A549 (cell line): ENCODE data around the gene MAP3K20. TPM values are rescaled to one million over a fixed set of nuclear protein-coding genes. Genes with fewer than 3 reads are reported as not detected.

Experiments
- ATAC-seq, 2 experiments: fragments of 200-7000 bp in 1 of 2; fragments of >200 bp in 1 of 2; cut with Nextera tagmentation in 1 of 2; cut with Tn5 transposase in 1 of 2; 3 replicates each; pipeline versions ENCODE4 v1.8.0 to v1.9.1; 2018 to 2020; ENCODE audit warnings: mild to moderate bottlenecking in 1 of 2, moderate library complexity in 1 of 2
- CTCF ChIA-PET: fragments of 300-600 bp; sonication (Branson Sonifier 250); formaldehyde crosslinking; extraction: SDS; loops from one replicate; lab custom pipeline; 2021; ENCODE audit warnings: antibody characterized with exemption, inconsistent platforms; lab: Yijun Ruan, JAX
- POLR2A ChIA-PET: fragments of 350-600 bp; formaldehyde crosslinking; extraction: SDS; loops from one replicate; lab custom pipeline; 2021; ENCODE audit warnings: antibody characterized with exemption, inconsistent platforms; lab: Yijun Ruan, JAX
- DNase-seq, 2 experiments: peaks; one replicate each; pipeline versions ENCODE4 v3.0.0 to v3.0.0-alpha.2; 2011 to 2016; ENCODE audit warnings: low read depth in 1 of 2, low spot score in 1 of 2
- FAIRE-seq: peaks from 2 replicates; lab custom pipeline; 2011; peaks lifted over from hg19 to GRCh38; lab: Jason Lieb, UNC
- H3K27ac ChIP-seq, 2 experiments: fragments of >200 bp; sonication (Bioruptor Twin); formaldehyde crosslinking; 3 replicates each; pipeline ENCODE4 v1.5.1; 2016 to 2017
- H3K4me1 ChIP-seq: fragments of >200 bp; sonication (Bioruptor Twin); formaldehyde crosslinking; 3 replicates; pipeline ENCODE4 v1.6.1; 2016
- H3K4me2 ChIP-seq: fragments of >200 bp; sonication (Bioruptor Twin); formaldehyde crosslinking; 3 replicates; pipeline ENCODE4 v1.6.1; 2016
- H3K4me3 ChIP-seq: fragments of >200 bp; sonication (Bioruptor Twin); formaldehyde crosslinking; 3 replicates; pipeline ENCODE4 v1.5.1; 2016
- H3K9me3 ChIP-seq: fragments of >200 bp; sonication (Bioruptor Twin); formaldehyde crosslinking; 3 replicates; pipeline ENCODE4 v1.6.1; 2016
- BCL3 ChIP-seq: fragments of >200 bp; sonication (Bioruptor Twin); formaldehyde crosslinking; IDR thresholded peaks from 3 replicates; pipeline ENCODE4 v1.6.1; 2016
- CBX8 ChIP-seq: fragments of 200-600 bp; sonication (generic); IDR thresholded peaks from 2 replicates; pipeline ENCODE4 v1.6.1; 2016
- CHD2 ChIP-seq: fragments of 150-350 bp; IDR thresholded peaks from 2 replicates; pipeline ENCODE4 v1.6.1; 2014; ENCODE audit warnings: low read length; ENCODE audit not compliant: partially characterized antibody
- CHD4 ChIP-seq: fragments of 200-600 bp; sonication (generic); IDR thresholded peaks from 2 replicates; pipeline ENCODE4 v1.6.1; 2016; ENCODE audit warnings: antibody characterized with exemption, mild to moderate bottlenecking, borderline replicate concordance
- CTCF ChIP-seq: fragments of >200 bp; sonication (Bioruptor Twin); formaldehyde crosslinking; IDR thresholded peaks from 3 replicates; pipeline ENCODE4 v1.5.1; 2016
- E2F6 ChIP-seq: IDR thresholded peaks from 2 replicates; pipeline ENCODE4 v1.6.1; 2012; ENCODE audit warnings: low read depth, borderline replicate concordance
- ELK1 ChIP-seq: fragments of 150-350 bp; IDR thresholded peaks from 2 replicates; pipeline ENCODE4 v1.6.1; 2014; ENCODE audit warnings: low read depth, mild to moderate bottlenecking, low read length
- ESRRA ChIP-seq: fragments of 150-350 bp; IDR thresholded peaks from 2 replicates; pipeline ENCODE4 v1.6.1; 2014; ENCODE audit warnings: mild to moderate bottlenecking, low read length, borderline replicate concordance
- FOSB ChIP-seq: fragments of 250-450 bp; sonication (Bioruptor Pico); IDR thresholded peaks from 2 replicates; pipeline ENCODE4 v1.5.0; 2020; ENCODE audit warnings: mild to moderate bottlenecking, moderate library complexity
- JUN ChIP-seq, 2 experiments: fragments of >200 bp; sonication (Bioruptor Twin); formaldehyde crosslinking; IDR thresholded peaks; 2 replicates in 1 of 2; 3 replicates in 1 of 2; pipeline ENCODE4 v1.6.1; 2016 to 2017
- MAFK ChIP-seq: fragments of 450-650 bp; IDR thresholded peaks from 2 replicates; pipeline ENCODE4 v1.6.1; 2014; ENCODE audit not compliant: partially characterized antibody
- NR3C1 ChIP-seq: fragments of >200 bp; sonication (Bioruptor Twin); formaldehyde crosslinking; IDR thresholded peaks from 3 replicates; pipeline ENCODE4 v1.6.1; 2017
- POLR2A ChIP-seq: IDR thresholded peaks from 2 replicates; pipeline ENCODE4 v1.6.1; 2012; ENCODE audit warnings: mild to moderate bottlenecking, low read length
- SMC3 ChIP-seq: fragments of >200 bp; sonication (Bioruptor Twin); formaldehyde crosslinking; IDR thresholded peaks from 3 replicates; pipeline ENCODE4 v1.6.1; 2018; ENCODE audit warnings: inconsistent platforms
- SREBF2 ChIP-seq: fragments of 450-650 bp; IDR thresholded peaks from 2 replicates; pipeline ENCODE4 v1.6.1; 2014; ENCODE audit warnings: mild to moderate bottlenecking, moderate library complexity
- TFCP2L1 ChIP-seq: fragments of 250-450 bp; sonication (Bioruptor Pico); IDR thresholded peaks from 2 replicates; pipeline ENCODE4 v1.5.0; 2021; ENCODE audit warnings: mild to moderate bottlenecking
- TP53 ChIP-seq: fragments of 250-450 bp; sonication (Bioruptor Pico); IDR thresholded peaks from 2 replicates; pipeline ENCODE4 v1.5.0; 2021; ENCODE audit warnings: mild to moderate bottlenecking, moderate library complexity
- USF2 ChIP-seq: fragments of 450-650 bp; IDR thresholded peaks from 2 replicates; pipeline ENCODE4 v1.6.1; 2014; ENCODE audit warnings: antibody characterized with exemption
- ZFP36 ChIP-seq: fragments of 450-650 bp; IDR thresholded peaks from 2 replicates; pipeline ENCODE4 v1.6.1; 2014; ENCODE audit warnings: borderline replicate concordance; ENCODE audit not compliant: partially characterized antibody
- ZSCAN20 ChIP-seq: fragments of 250-450 bp; sonication (Bioruptor Pico); IDR thresholded peaks from 2 replicates; pipeline ENCODE4 v1.8.0; 2022; ENCODE audit warnings: mild to moderate bottlenecking, moderate library complexity
- WGBS: methylation state at CpG from one replicate; pipeline ENCODE4 v1.1.6; 2017; ENCODE audit errors: missing lambda C conversion rate; 5-methylcytosine and 5-hydroxymethylcytosine counted together
- polyA plus RNA-seq, 4 experiments: library from polyadenylated mRNA; depleted of rRNA in 3 of 4; stranded (reverse); fragments of >200 nt; fragmentation: RNase III in 1 of 4; extraction: RNeasy Plus Mini Kit Qiagen cat#74134 plus additional on column Dnase treatment in 1 of 4; gene quantifications; 2 replicates in 3 of 4; 3 replicates in 1 of 4; pipeline ENCODE4 v1.2.3, GENCODE V29; 2011 to 2017

Gene MAP3K20
- polyA plus RNA-seq, 2 of the 4 experiments (the other 2 are of a cell fraction) = 34.7 to 80.7 TPM

- Histone ChIP-seq H3K9me3 (peaks cover 1% of the 10 kb centered on the region; the same call in 1 of the 3 replicates), H3K4me3 (no peak overlapping the region), H3K4me1 (peaks cover 28% of the 10 kb centered on the region), H3K4me2 (no peak overlapping the region), H3K27ac (peak overlapping the region in 1 of 2 experiments; percentile 48; a peak in 2 of 6 replicates)
- TF ChIP-seq TFCP2L1 (CRISPR knock-in tag) = no peak
- DNase-seq (no peak), ATAC-seq (no peak), FAIRE-seq (no peak)
- CTCF ChIA-PET = interaction anchor here (0.9 to 1.8 kb wide), 5 partner anchors 9 to 243 kb away, joined by 3 to 11 read pairs (median 4); no protein-coding TSS in a partner anchor
- POLR2A ChIA-PET = interaction anchor here (0.6 kb wide), 1 partner anchor 55 kb away, joined by 3 read pairs; no protein-coding TSS in a partner anchor
Measured at GRCh38 chr2:173058097-173058496, 17.5 kb upstream of the MAP3K20 start.

- CTCF ChIA-PET = interaction anchor here (0.9 to 1.8 kb wide), 4 partner anchors 10 to 32 kb away, joined by 3 to 11 read pairs (median 4); no protein-coding TSS in a partner anchor
- no peak for DNase-seq
Measured at GRCh38 chr2:173058673-173059072, 17.0 kb upstream of the MAP3K20 start.

More at GRCh38 chr2:173058673-173059072, 17.0 kb upstream of the MAP3K20 start:
- Histone ChIP-seq H3K4me3 (no peak overlapping the region), H3K27ac (peak overlapping the region; percentile 7 to 48; a peak in 3 of 6 replicates), H3K4me1 (peaks cover 22% of the 10 kb centered on the region), H3K9me3 (no peaks in the 10 kb centered on the region; the same call in 2 of the 3 replicates), H3K4me2 (no peak overlapping the region)
- 90% methylated on average over 2 of the region's 2 CpGs for WGBS
- FAIRE-seq (no peak), ATAC-seq (no peak)
- TF ChIP-seq ZSCAN20 (CRISPR knock-in tag) (no peak), CHD4 (no peak), POLR2A (no peak), CTCF (no peak), CBX8 (no peak), SREBF2 (no peak), BCL3 (no peak), USF2 (no peak), ELK1 (no peak), TP53 (CRISPR knock-in tag) (no peak), NR3C1 (no peak), MAFK (no peak), ZFP36 (no peak), SMC3 (no peak), CHD2 (no peak), E2F6 (no peak), ESRRA (no peak), FOSB (CRISPR knock-in tag) (no peak), JUN (IDR thresholded peaks at IDR 0.05) (no peak)
- POLR2A ChIA-PET = no interaction called here
